ENCODE results near the gene ZNF175.

Gene ZNF175

DNA sequence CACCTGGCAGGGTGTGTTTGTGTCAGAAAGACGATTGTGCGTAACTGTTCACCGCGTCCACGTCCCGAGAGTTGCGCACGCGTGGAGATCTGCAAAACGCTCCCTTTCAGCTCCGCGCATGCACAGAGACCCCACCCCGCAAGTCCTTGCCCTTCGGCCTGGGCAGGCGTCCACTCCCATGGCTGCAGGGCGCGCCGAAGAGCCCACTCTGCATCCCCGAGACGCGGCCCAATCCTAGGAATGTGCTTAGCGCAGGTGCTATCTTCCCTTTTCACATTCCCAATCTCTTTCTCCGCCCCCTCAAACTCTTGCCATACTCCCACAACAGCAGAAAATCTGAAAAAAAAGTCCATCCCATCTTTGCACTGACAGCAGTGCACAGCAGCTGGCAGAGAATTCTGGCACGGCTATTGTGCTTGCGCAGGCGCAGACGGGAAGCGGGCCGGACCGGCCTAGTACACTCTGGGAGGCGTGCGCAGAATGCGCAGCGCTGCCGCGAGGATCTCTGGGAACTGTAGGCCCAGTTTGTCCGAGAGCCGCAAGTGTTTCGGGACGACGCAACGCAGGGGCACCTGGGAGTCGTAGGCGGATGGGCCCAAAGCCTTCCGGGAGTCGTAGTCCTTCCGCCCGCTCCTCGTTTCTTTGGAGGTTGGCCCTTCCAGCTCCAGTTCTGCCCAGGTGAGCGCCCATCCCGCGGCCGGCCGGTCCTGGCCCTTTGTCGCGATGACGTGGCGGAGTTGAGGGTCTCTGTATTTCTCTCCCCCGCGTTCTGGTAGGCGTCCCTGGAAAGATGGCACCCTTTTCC lies 23.1 kb downstream of the ZNF175 start:
- Histone ChIP-seq H3K4me2 (ENCODE audit: low read length) (peak overlapping the region; percentile 88), H3K79me2 (ENCODE audit: control insufficient read depth, low read length) (no peaks in the 10 kb centered on the region), H4K20me1 (ENCODE audit: control insufficient read depth, insufficient read depth, low read depth, low read length) (no peaks in the 10 kb centered on the region), H3K9me2 (replicated peaks; ENCODE audit: control insufficient read depth, low read length) (no peaks in the 10 kb centered on the region), H3K27me3 (ENCODE audit: control insufficient read depth, low read length) (no peaks in the 10 kb centered on the region), H3K36me3 (ENCODE audit: control insufficient read depth, low read length) (no peaks in the 10 kb centered on the region), H3K4me3 (ENCODE audit: low read length) (peak overlapping the region; percentile 92), H3K9me3 (ENCODE audit: control insufficient read depth, insufficient read depth, low read length) (peaks cover 6% of the 10 kb centered on the region; the same call in 1 of the 2 replicates), H3K4me1 (ENCODE audit: control insufficient read depth, low read length) (peaks cover 13% of the 10 kb centered on the region), H3K27ac (ENCODE audit: low read depth, low read length) (no peak overlapping the region), H3F3A (ENCODE audit: control insufficient read depth, insufficient read depth) (0 out of 2 replicates have a peak, but pooled peaks cover 3% of the 10 kb centered on the region)
- no peak for TF ChIP-seq EZH2phosphoT487 (IDR thresholded peaks at IDR 0.05; ENCODE audit: borderline replicate concordance, low read length)
- TF ChIP-seq, protein P1, sequence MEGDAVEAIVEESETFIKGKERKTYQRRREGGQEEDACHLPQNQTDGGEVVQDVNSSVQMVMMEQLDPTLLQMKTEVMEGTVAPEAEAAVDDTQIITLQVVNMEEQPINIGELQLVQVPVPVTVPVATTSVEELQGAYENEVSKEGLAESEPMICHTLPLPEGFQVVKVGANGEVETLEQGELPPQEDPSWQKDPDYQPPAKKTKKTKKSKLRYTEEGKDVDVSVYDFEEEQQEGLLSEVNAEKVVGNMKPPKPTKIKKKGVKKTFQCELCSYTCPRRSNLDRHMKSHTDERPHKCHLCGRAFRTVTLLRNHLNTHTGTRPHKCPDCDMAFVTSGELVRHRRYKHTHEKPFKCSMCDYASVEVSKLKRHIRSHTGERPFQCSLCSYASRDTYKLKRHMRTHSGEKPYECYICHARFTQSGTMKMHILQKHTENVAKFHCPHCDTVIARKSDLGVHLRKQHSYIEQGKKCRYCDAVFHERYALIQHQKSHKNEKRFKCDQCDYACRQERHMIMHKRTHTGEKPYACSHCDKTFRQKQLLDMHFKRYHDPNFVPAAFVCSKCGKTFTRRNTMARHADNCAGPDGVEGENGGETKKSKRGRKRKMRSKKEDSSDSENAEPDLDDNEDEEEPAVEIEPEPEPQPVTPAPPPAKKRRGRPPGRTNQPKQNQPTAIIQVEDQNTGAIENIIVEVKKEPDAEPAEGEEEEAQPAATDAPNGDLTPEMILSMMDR (IDR thresholded peaks at IDR 0.05; ENCODE audit: low read depth, low read length, poor library complexity, severe bottlenecking): no peak

- Histone ChIP-seq H3K79me2 (ENCODE audit: control insufficient read depth, low read length) (no peaks in the 10 kb centered on the region), H3K27me3 (ENCODE audit: control insufficient read depth, low read length) (no peaks in the 10 kb centered on the region), H4K20me1 (ENCODE audit: control insufficient read depth, insufficient read depth, low read depth, low read length) (no peaks in the 10 kb centered on the region), H3K9me3 (ENCODE audit: control insufficient read depth, insufficient read depth, low read length) (peaks cover 6% of the 10 kb centered on the region; the same call in 1 of the 2 replicates), H3K27ac (ENCODE audit: low read depth, low read length) (no peak overlapping the region), H3K36me3 (ENCODE audit: control insufficient read depth, low read length) (no peaks in the 10 kb centered on the region), H3K9me2 (replicated peaks; ENCODE audit: control insufficient read depth, low read length) (no peaks in the 10 kb centered on the region), H3K4me1 (ENCODE audit: control insufficient read depth, low read length) (peaks cover 13% of the 10 kb centered on the region), H3K4me2 (ENCODE audit: low read length) (peak overlapping the region; percentile 88), H3K4me3 (ENCODE audit: low read length) (peak overlapping the region; percentile 92), H3F3A (ENCODE audit: control insufficient read depth, insufficient read depth) (0 out of 2 replicates have a peak, but pooled peaks cover 3% of the 10 kb centered on the region)
- no peak for TF ChIP-seq EZH2phosphoT487 (IDR thresholded peaks at IDR 0.05; ENCODE audit: borderline replicate concordance, low read length)
- TF ChIP-seq, protein P1 (IDR thresholded peaks at IDR 0.05; ENCODE audit: low read depth, low read length, poor library complexity, severe bottlenecking): no peak
Observed at GRCh38 chr19:51594774-51595109, 23.7 kb downstream of the ZNF175 start.

DNA sequence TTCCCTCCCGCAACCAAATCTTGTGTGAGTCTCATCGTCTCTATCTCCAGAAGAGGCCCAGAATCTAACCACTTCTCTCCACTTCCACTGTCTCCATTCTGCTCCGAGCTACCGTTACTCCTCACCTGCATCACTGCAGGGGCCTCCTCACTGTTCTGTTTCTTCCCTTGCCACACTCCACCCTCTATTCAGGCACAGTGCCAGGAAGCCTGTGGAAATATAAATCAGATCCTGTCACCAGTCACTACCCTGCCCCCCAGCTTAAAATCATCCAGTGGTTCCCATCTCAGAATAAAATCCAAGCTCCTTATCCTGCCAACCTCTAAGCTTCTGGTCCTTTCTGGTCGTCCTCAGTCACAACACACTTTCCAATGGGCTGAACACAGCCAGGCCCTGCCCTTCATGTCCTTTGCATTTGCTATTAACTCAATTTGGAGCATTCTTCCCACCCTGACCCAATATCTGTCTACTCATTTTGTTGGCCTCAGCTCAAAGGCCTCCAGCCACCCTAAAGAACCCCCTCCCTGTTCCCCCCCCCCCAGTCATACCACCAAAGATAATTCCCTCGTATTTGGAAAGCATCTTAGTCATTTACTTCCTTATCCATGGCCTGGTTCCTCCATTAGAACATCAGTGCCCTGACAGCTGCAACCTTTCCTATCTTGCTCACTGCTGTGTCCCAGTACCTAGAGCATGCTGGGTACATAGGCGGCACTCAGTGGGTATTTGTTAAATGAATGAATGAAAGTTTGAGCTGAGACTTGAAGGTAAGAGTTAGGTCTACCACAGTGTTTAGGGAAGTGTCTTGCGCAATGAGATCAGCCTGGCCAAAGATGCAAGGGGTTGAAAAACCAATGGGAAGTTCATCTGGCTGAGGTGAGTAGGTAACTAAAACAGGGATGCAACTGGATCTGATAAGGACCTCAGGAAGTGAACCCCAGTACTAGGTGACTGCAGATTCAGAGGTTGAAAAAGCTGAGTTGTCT lies 24.4 kb downstream of the ZNF175 start:
- no peaks in the 10 kb centered on the region for H3K9me2 ChIP-seq (replicated peaks; ENCODE audit: control insufficient read depth, low read length)
- H3K4me3 ChIP-seq (ENCODE audit: low read length): peak overlapping the region; percentile 92
- H3K79me2 ChIP-seq (ENCODE audit: control insufficient read depth, low read length): no peaks in the 10 kb centered on the region
- TF ChIP-seq, protein P1 (IDR thresholded peaks at IDR 0.05; ENCODE audit: low read depth, low read length, poor library complexity, severe bottlenecking): no peak
- no peak for TF ChIP-seq EZH2phosphoT487 (IDR thresholded peaks at IDR 0.05; ENCODE audit: borderline replicate concordance, low read length)
- H3K27me3 ChIP-seq (ENCODE audit: control insufficient read depth, low read length): no peaks in the 10 kb centered on the region
- H3K4me1 ChIP-seq (ENCODE audit: control insufficient read depth, low read length): peaks cover 13% of the 10 kb centered on the region
- peaks cover 6% of the 10 kb centered on the region; the same call in 1 of the 2 replicates for H3K9me3 ChIP-seq (ENCODE audit: control insufficient read depth, insufficient read depth, low read length)
- H3K36me3 ChIP-seq (ENCODE audit: control insufficient read depth, low read length): no peaks in the 10 kb centered on the region
- H3F3A ChIP-seq (ENCODE audit: control insufficient read depth, insufficient read depth): 0 out of 2 replicates have a peak, but pooled peaks cover 3% of the 10 kb centered on the region
- H3K27ac ChIP-seq (ENCODE audit: low read depth, low read length): no peak overlapping the region
- H3K4me2 ChIP-seq (ENCODE audit: low read length): peak overlapping the region; percentile 88
- H4K20me1 ChIP-seq (ENCODE audit: control insufficient read depth, insufficient read depth, low read depth, low read length): no peaks in the 10 kb centered on the region
